ENCODE results near the gene GSTM5. TPM values are rescaled to one million over a fixed set of nuclear protein-coding genes. Genes with fewer than 3 reads are reported as not detected.
"Not testable (repeated sequence)": the region's sequence is repeated elsewhere in the genome, so short reads cannot be mapped to it uniquely, and the experiment has no call there.

Gene GSTM5
- total RNA-seq, 1 experiment from 2014 or later, result not detected

- no peak for DNase-seq (ENCODE audit: unreplicated experiment)
- no peak overlapping the region for H3K27ac Mint-ChIP-seq (ENCODE audit: low read depth, unreplicated experiment)
- no peaks in the 10 kb centered on the region for H3K4me1 Mint-ChIP-seq (ENCODE audit: insufficient read depth, unreplicated experiment)
- no peaks in the 10 kb centered on the region for H3K36me3 Mint-ChIP-seq (ENCODE audit: insufficient read depth, unreplicated experiment)
- H3K9me3 Mint-ChIP-seq (ENCODE audit: unreplicated experiment), result no peaks in the 10 kb centered on the region
- no TSS peak for BruUV-seq (replicated peaks)
- H3K27me3 Mint-ChIP-seq (ENCODE audit: insufficient read depth, unreplicated experiment), result no peaks in the 10 kb centered on the region
- POLR2A ChIA-PET, result no interaction called here
- TF ChIP-seq, protein P1, sequence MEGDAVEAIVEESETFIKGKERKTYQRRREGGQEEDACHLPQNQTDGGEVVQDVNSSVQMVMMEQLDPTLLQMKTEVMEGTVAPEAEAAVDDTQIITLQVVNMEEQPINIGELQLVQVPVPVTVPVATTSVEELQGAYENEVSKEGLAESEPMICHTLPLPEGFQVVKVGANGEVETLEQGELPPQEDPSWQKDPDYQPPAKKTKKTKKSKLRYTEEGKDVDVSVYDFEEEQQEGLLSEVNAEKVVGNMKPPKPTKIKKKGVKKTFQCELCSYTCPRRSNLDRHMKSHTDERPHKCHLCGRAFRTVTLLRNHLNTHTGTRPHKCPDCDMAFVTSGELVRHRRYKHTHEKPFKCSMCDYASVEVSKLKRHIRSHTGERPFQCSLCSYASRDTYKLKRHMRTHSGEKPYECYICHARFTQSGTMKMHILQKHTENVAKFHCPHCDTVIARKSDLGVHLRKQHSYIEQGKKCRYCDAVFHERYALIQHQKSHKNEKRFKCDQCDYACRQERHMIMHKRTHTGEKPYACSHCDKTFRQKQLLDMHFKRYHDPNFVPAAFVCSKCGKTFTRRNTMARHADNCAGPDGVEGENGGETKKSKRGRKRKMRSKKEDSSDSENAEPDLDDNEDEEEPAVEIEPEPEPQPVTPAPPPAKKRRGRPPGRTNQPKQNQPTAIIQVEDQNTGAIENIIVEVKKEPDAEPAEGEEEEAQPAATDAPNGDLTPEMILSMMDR (IDR thresholded peaks at IDR 0.05; ENCODE audit: unreplicated experiment), result no peak
- intact Hi-C loops (cut with micrococcal nuclease), result no loop called here
- H3K4me3 Mint-ChIP-seq (ENCODE audit: unreplicated experiment), result no peak overlapping the region
- CTCF ChIA-PET, result interaction anchor here (0.7 kb wide), 1 partner anchor 21 kb away, joined by 3 read pairs; no protein-coding TSS in a partner anchor
Observed at GRCh38 chr1:109697066-109697465, 15.0 kb upstream of the GSTM5 start.

- intact Hi-C loops (cut with micrococcal nuclease); CTCF ChIA-PET; H3K27ac Mint-ChIP-seq (ENCODE audit: low read depth, unreplicated experiment); H3K4me1 Mint-ChIP-seq (ENCODE audit: insufficient read depth, unreplicated experiment); H3K27me3 Mint-ChIP-seq (ENCODE audit: insufficient read depth, unreplicated experiment); BruUV-seq (replicated peaks); DNase-seq (ENCODE audit: unreplicated experiment); H3K4me3 Mint-ChIP-seq (ENCODE audit: unreplicated experiment); POLR2A ChIA-PET; H3K36me3 Mint-ChIP-seq (ENCODE audit: insufficient read depth, unreplicated experiment); H3K9me3 Mint-ChIP-seq (ENCODE audit: unreplicated experiment): not testable (repeated sequence)
Observed at GRCh38 chr1:109697861-109698260, 14.2 kb upstream of the GSTM5 start.

- DNase-seq (ENCODE audit: unreplicated experiment); H3K36me3 Mint-ChIP-seq (ENCODE audit: insufficient read depth, unreplicated experiment); H3K27ac Mint-ChIP-seq (ENCODE audit: low read depth, unreplicated experiment); H3K4me3 Mint-ChIP-seq (ENCODE audit: unreplicated experiment); BruUV-seq (replicated peaks); intact Hi-C loops (cut with micrococcal nuclease); POLR2A ChIA-PET; H3K27me3 Mint-ChIP-seq (ENCODE audit: insufficient read depth, unreplicated experiment); CTCF ChIA-PET; H3K4me1 Mint-ChIP-seq (ENCODE audit: insufficient read depth, unreplicated experiment): not testable (repeated sequence)
- peaks cover 13% of the 10 kb centered on the region for H3K9me3 Mint-ChIP-seq (ENCODE audit: unreplicated experiment)
Observed at GRCh38 chr1:109702940-109703339, 9.1 kb upstream of the GSTM5 start.

DNA sequence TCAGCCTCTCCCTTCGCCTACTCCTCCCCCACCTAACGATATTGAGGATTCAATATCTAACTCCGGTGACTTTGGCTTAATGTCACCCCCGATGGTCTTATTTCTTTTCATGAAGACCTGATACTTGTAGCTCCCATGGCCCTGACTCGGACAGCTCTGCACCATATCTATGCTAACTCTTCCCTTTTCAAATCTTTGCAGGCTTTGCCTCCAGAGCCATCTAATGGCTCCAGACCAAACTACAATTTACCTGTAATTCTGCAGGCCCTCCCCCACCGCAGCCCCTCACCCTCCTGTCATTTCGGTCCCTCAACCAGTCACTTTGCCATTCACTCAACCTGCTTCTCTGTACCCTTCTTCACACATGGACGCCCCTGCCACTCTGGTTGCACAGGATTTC, 7.9 kb upstream of the GSTM5 start:
- Mint-ChIP-seq H3K4me1 (ENCODE audit: insufficient read depth, unreplicated experiment) (no peaks in the 10 kb centered on the region), H3K27me3 (ENCODE audit: insufficient read depth, unreplicated experiment) (no peaks in the 10 kb centered on the region), H3K27ac (ENCODE audit: low read depth, unreplicated experiment) (no peak overlapping the region), H3K36me3 (ENCODE audit: insufficient read depth, unreplicated experiment) (no peaks in the 10 kb centered on the region), H3K9me3 (ENCODE audit: unreplicated experiment) (peaks cover 26% of the 10 kb centered on the region), H3K4me3 (ENCODE audit: unreplicated experiment) (no peak overlapping the region)
- BruUV-seq (replicated peaks), result no TSS peak
- intact Hi-C loops (cut with micrococcal nuclease), result no loop called here
- ChIA-PET POLR2A (no interaction called here), CTCF (no interaction called here)
- TF ChIP-seq, protein P1 (IDR thresholded peaks at IDR 0.05; ENCODE audit: unreplicated experiment), result no peak
- DNase-seq (ENCODE audit: unreplicated experiment), result no peak

DNA sequence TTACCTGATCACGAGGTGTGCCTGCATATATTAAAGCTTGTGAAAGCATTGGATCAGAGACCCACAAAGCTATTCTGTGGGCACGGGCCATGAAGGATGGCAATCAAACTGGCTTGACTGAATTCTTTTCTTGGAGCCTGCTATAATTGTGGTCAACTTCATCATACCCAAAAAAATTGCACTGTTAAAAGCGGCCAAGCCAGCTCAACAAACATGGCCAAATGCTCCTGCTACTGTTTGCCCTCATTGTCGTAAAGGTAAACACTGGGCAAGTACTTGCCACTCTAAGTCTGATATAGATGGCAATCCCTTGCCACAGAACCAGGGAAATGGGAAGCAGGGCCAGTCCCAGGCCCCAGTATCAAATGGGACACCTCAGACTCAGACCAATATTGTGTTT, 6.6 kb upstream of the GSTM5 start:
- no TSS peak for BruUV-seq (replicated peaks)
- TF ChIP-seq, protein P1 (IDR thresholded peaks at IDR 0.05; ENCODE audit: unreplicated experiment), result no peak
- intact Hi-C loops (cut with micrococcal nuclease), result no loop called here
- no peak overlapping the region for H3K4me3 Mint-ChIP-seq (ENCODE audit: unreplicated experiment)
- ChIA-PET CTCF (interaction anchor here (0.6 to 0.9 kb wide), 3 partner anchors 62 to 391 kb away, joined by 3 to 5 read pairs (median 3); no protein-coding TSS in a partner anchor), POLR2A (interaction anchor here (0.9 kb wide), 1 partner anchor 86 kb away, joined by 3 read pairs; the partner anchor contains the start of gene GNAT2)
- peaks cover 29% of the 10 kb centered on the region for H3K9me3 Mint-ChIP-seq (ENCODE audit: unreplicated experiment)
- no peak for DNase-seq (ENCODE audit: unreplicated experiment)
- no peaks in the 10 kb centered on the region for H3K27me3 Mint-ChIP-seq (ENCODE audit: insufficient read depth, unreplicated experiment)
- no peaks in the 10 kb centered on the region for H3K36me3 Mint-ChIP-seq (ENCODE audit: insufficient read depth, unreplicated experiment)
- H3K27ac Mint-ChIP-seq (ENCODE audit: low read depth, unreplicated experiment), result no peak overlapping the region
- H3K4me1 Mint-ChIP-seq (ENCODE audit: insufficient read depth, unreplicated experiment), result no peaks in the 10 kb centered on the region

GRCh38 chr1:109708949-109709348, 3.1 kb upstream of the GSTM5 start:
- intact Hi-C loops (cut with micrococcal nuclease); H3K36me3 Mint-ChIP-seq (ENCODE audit: insufficient read depth, unreplicated experiment); POLR2A ChIA-PET; BruUV-seq (replicated peaks); DNase-seq (ENCODE audit: unreplicated experiment); H3K4me3 Mint-ChIP-seq (ENCODE audit: unreplicated experiment); H3K27ac Mint-ChIP-seq (ENCODE audit: low read depth, unreplicated experiment); H3K4me1 Mint-ChIP-seq (ENCODE audit: insufficient read depth, unreplicated experiment); H3K27me3 Mint-ChIP-seq (ENCODE audit: insufficient read depth, unreplicated experiment): not testable (repeated sequence)
- CTCF ChIA-PET, result interaction anchor here (0.7 kb wide), 1 partner anchor 38 kb away, joined by 5 read pairs; no protein-coding TSS in a partner anchor
- peaks cover 27% of the 10 kb centered on the region for H3K9me3 Mint-ChIP-seq (ENCODE audit: unreplicated experiment)

GRCh38 chr1:109709822-109710221, 2.2 kb upstream of the GSTM5 start:
- H3K4me3 Mint-ChIP-seq (ENCODE audit: unreplicated experiment); H3K27ac Mint-ChIP-seq (ENCODE audit: low read depth, unreplicated experiment); H3K4me1 Mint-ChIP-seq (ENCODE audit: insufficient read depth, unreplicated experiment); intact Hi-C loops (cut with micrococcal nuclease); POLR2A ChIA-PET; H3K36me3 Mint-ChIP-seq (ENCODE audit: insufficient read depth, unreplicated experiment); H3K27me3 Mint-ChIP-seq (ENCODE audit: insufficient read depth, unreplicated experiment); DNase-seq (ENCODE audit: unreplicated experiment); BruUV-seq (replicated peaks): not testable (repeated sequence)
- CTCF ChIA-PET, result interaction anchor here (0.7 kb wide), 1 partner anchor 39 kb away, joined by 5 read pairs; no protein-coding TSS in a partner anchor
- H3K9me3 Mint-ChIP-seq (ENCODE audit: unreplicated experiment), result peaks cover 18% of the 10 kb centered on the region
